HepG2 (cell line): Measurements from ENCODE around the gene TCAF1. TPM values are rescaled to one million over a fixed set of nuclear protein-coding genes. Genes with fewer than 3 reads are reported as not detected.

ENCODE experiments used
- ATF2 ChIP-seq: sonication (generic); formaldehyde crosslinking; IDR thresholded peaks from 2 replicates; pipeline ENCODE4 v1.4.0; 2020; ENCODE audit warnings: missing genetic modification reagents
- EHMT2 ChIP-seq: fragments of 200-600 bp; sonication (generic); IDR thresholded peaks from 2 replicates; pipeline ENCODE4 v1.7.0; 2017; ENCODE audit warnings: antibody characterized with exemption, low read depth, low read length, borderline replicate concordance
- GTF2F1 ChIP-seq: fragments of 150-350 bp; IDR thresholded peaks from 2 replicates; pipeline ENCODE4 v1.6.1; 2014; ENCODE audit warnings: low read length
- ISX ChIP-seq: sonication (generic); formaldehyde crosslinking; conservative IDR thresholded peaks from 2 replicates; pipeline ENCODE4 v1.5.0; 2020; ENCODE audit warnings: missing genetic modification reagents
- KDM5A ChIP-seq: fragments of 200-600 bp; sonication (generic); IDR thresholded peaks from 2 replicates; pipeline ENCODE4 v1.7.0; 2018; ENCODE audit warnings: antibody characterized with exemption, mild to moderate bottlenecking, low read length, borderline replicate concordance
- MED13 ChIP-seq: sonication (generic); formaldehyde crosslinking; IDR thresholded peaks from 2 replicates; pipeline ENCODE4 v1.5.0; 2020; ENCODE audit warnings: missing genetic modification reagents
- SNAPC2 ChIP-seq: sonication (generic); formaldehyde crosslinking; IDR thresholded peaks from 2 replicates; pipeline ENCODE4 v1.8.1; 2022; ENCODE audit warnings: mild to moderate bottlenecking, missing genetic modification reagents
- SUZ12 ChIP-seq: fragments of 150-350 bp; IDR thresholded peaks from 2 replicates; pipeline ENCODE4 v1.6.1; 2014; ENCODE audit warnings: low read depth, low read length
- ZFP37 ChIP-seq: sonication (generic); formaldehyde crosslinking; IDR thresholded peaks from 2 replicates; pipeline ENCODE4 v1.4.0; 2020; ENCODE audit warnings: missing genetic modification reagents, borderline replicate concordance
- ZNF143 ChIP-seq: sonication (generic); formaldehyde crosslinking; IDR thresholded peaks from 2 replicates; pipeline ENCODE4 v1.4.0; 2020; ENCODE audit warnings: missing genetic modification reagents
- ZNF784 ChIP-seq: sonication (generic); formaldehyde crosslinking; IDR thresholded peaks from 2 replicates; pipeline ENCODE4 v1.5.1; 2020; ENCODE audit warnings: missing genetic modification reagents, mild to moderate bottlenecking, borderline replicate concordance
- ZNF839 ChIP-seq: sonication (generic); formaldehyde crosslinking; IDR thresholded peaks from 2 replicates; pipeline ENCODE4 v1.4.0; 2020; ENCODE audit warnings: missing genetic modification reagents, mild to moderate bottlenecking, borderline replicate concordance
- polyA plus RNA-seq, 8 experiments: library from polyadenylated mRNA; depleted of rRNA in 3 of 8; stranded (reverse) in 7 of 8; unstranded in 1 of 8; fragments of >200 nt; fragmentation: Illumina TruSeq in 4 of 8; extraction: Trizol in 4 of 8; gene quantifications; 2 replicates each; pipeline versions ENCODE4 v1.2.1 to v1.2.3, GENCODE V29; 2011 to 2016; ENCODE audit warnings: low read depth in 4 of 8, missing spikeins in 1 of 8, mixed read lengths in 1 of 8; ENCODE audit not compliant: insufficient read depth in 1 of 8
- total RNA-seq, 5 experiments: library from RNA; depleted of rRNA; stranded (reverse); fragments of >200 nt; fragmentation: Illumina TruSeq; extraction: Trizol; gene quantifications; 2 replicates each; pipeline ENCODE4 v1.2.3, GENCODE V29; 2016; ENCODE audit warnings: low read depth in 1 of 5
- TF ChIP-seq, protein P1 (sequence below): sonication (generic); formaldehyde crosslinking; IDR thresholded peaks from 2 replicates; pipeline ENCODE4 v1.4.0; 2020; ENCODE audit warnings: mild to moderate bottlenecking, missing genetic modification reagents
- TF ChIP-seq, protein P2 (sequence below): sonication (generic); formaldehyde crosslinking; IDR thresholded peaks from 2 replicates; pipeline ENCODE4 v1.4.0; 2020; ENCODE audit warnings: missing genetic modification reagents

TCAF1 gene
- total and polyA plus RNA-seq, 2 of the 13 experiments (the other 11 are each of a cell fraction or from before 2014, with no cell fraction given) = 36.2 to 101 TPM

DNA sequence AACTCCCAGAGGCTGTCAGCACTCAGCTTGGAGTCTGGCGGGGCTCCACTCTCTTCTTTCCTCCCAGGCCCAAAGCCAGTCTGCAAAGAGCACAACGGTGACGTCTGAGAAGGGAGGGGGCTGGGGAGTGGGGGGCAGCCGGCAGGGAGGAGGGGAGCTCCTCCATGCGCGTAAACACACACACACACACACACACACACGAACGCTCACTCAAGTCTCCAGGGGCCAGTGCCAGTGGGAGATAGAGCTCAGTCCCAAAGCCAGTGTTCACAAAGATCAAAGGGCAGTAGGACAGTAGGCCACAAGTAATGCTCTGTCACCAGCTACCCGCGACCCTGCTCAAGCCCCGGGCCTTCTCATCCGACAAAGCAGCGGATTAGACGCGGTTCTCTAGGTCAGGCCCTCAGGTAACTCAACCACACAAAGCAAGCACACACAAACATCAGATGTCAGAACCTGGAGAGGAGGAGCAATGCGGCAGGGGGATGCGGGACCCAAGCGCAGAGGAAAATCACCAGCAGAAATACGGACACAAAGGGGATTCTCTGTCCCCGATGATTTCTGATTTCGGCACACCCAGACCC lies 19.9 kb downstream of the TCAF1 start (continued):
- TF ChIP-seq, protein P1, sequence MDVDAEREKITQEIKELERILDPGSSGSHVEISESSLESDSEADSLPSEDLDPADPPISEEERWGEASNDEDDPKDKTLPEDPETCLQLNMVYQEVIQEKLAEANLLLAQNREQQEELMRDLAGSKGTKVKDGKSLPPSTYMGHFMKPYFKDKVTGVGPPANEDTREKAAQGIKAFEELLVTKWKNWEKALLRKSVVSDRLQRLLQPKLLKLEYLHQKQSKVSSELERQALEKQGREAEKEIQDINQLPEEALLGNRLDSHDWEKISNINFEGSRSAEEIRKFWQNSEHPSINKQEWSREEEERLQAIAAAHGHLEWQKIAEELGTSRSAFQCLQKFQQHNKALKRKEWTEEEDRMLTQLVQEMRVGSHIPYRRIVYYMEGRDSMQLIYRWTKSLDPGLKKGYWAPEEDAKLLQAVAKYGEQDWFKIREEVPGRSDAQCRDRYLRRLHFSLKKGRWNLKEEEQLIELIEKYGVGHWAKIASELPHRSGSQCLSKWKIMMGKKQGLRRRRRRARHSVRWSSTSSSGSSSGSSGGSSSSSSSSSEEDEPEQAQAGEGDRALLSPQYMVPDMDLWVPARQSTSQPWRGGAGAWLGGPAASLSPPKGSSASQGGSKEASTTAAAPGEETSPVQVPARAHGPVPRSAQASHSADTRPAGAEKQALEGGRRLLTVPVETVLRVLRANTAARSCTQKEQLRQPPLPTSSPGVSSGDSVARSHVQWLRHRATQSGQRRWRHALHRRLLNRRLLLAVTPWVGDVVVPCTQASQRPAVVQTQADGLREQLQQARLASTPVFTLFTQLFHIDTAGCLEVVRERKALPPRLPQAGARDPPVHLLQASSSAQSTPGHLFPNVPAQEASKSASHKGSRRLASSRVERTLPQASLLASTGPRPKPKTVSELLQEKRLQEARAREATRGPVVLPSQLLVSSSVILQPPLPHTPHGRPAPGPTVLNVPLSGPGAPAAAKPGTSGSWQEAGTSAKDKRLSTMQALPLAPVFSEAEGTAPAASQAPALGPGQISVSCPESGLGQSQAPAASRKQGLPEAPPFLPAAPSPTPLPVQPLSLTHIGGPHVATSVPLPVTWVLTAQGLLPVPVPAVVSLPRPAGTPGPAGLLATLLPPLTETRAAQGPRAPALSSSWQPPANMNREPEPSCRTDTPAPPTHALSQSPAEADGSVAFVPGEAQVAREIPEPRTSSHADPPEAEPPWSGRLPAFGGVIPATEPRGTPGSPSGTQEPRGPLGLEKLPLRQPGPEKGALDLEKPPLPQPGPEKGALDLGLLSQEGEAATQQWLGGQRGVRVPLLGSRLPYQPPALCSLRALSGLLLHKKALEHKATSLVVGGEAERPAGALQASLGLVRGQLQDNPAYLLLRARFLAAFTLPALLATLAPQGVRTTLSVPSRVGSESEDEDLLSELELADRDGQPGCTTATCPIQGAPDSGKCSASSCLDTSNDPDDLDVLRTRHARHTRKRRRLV (CRISPR knock-in tag) = no peak
- TF ChIP-seq ISX (no peak), KDM5A (no peak), ZFP37 (CRISPR knock-in tag) (no peak; the same call in 1 of the 2 replicates), SNAPC2 (CRISPR knock-in tag) (no peak; the same call in 1 of the 2 replicates), SUZ12 (no peak), ZNF839 (no peak), GTF2F1 (no peak), ATF2 (no peak), ZNF784 (CRISPR knock-in tag) (no peak), ZNF143 (no peak), EHMT2 (no peak), MED13 (0 out of 2 replicates have a peak, but pooled peaks have one; percentile 30)
- TF ChIP-seq, protein P2, sequence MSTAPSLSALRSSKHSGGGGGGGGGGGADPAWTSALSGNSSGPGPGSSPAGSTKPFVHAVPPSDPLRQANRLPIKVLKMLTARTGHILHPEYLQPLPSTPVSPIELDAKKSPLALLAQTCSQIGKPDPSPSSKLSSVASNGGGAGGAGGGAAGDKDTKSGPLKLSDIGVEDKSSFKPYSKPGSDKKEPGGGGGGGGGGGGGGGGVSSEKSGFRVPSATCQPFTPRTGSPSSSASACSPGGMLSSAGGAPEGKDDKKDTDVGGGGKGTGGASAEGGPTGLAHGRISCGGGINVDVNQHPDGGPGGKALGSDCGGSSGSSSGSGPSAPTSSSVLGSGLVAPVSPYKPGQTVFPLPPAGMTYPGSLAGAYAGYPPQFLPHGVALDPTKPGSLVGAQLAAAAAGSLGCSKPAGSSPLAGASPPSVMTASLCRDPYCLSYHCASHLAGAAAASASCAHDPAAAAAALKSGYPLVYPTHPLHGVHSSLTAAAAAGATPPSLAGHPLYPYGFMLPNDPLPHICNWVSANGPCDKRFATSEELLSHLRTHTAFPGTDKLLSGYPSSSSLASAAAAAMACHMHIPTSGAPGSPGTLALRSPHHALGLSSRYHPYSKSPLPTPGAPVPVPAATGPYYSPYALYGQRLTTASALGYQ (CRISPR knock-in tag) = no peak
